Activated CD4-positive, alpha-beta T cell treated with anti-CD3 and anti-CD28 coated beads, Interleukin-2, amount 10 ng/mL, durations not matched to agents 24 days and 14 days (primary cell): ENCODE data around the gene FTO. TPM values are rescaled to one million over a fixed set of nuclear protein-coding genes. Genes with fewer than 3 reads are reported as not detected.

Experiments
- DNase-seq: peaks from one replicate; pipeline ENCODE4 v3.0.0; 2022
- H3K27ac Mint-ChIP-seq: one replicate; pipeline ENCODE4 v1.8.0; 2022; ENCODE audit warnings: mild to moderate bottlenecking, mixed read lengths
- H3K27me3 Mint-ChIP-seq: one replicate; pipeline ENCODE4 v1.8.0; 2022; ENCODE audit warnings: mixed read lengths
- H3K36me3 Mint-ChIP-seq: one replicate; pipeline ENCODE4 v1.8.0; 2022; ENCODE audit warnings: low read depth, mild to moderate bottlenecking, mixed read lengths
- H3K4me1 Mint-ChIP-seq: one replicate; pipeline ENCODE4 v1.8.0; 2021; ENCODE audit warnings: mixed read lengths
- H3K4me3 Mint-ChIP-seq: one replicate; pipeline ENCODE4 v1.8.0; 2022; ENCODE audit warnings: mild to moderate bottlenecking, moderate library complexity, mixed read lengths
- H3K9me3 Mint-ChIP-seq: one replicate; pipeline ENCODE4 v1.8.0; 2021; ENCODE audit warnings: mixed read lengths
- intact Hi-C: fragments of 100-400 bp; cut with micrococcal nuclease; formaldehyde crosslinking; loops from one replicate; pipeline ENCODE4 v1.15.1; 2023
- total RNA-seq: library from RNA; stranded (reverse); gene quantifications from 2 replicates; pipeline ENCODE4 v1.2.3, GENCODE V29; 2022

FTO gene
- total RNA-seq, 1 donor from 2014 or later = 60.8 TPM

DNA sequence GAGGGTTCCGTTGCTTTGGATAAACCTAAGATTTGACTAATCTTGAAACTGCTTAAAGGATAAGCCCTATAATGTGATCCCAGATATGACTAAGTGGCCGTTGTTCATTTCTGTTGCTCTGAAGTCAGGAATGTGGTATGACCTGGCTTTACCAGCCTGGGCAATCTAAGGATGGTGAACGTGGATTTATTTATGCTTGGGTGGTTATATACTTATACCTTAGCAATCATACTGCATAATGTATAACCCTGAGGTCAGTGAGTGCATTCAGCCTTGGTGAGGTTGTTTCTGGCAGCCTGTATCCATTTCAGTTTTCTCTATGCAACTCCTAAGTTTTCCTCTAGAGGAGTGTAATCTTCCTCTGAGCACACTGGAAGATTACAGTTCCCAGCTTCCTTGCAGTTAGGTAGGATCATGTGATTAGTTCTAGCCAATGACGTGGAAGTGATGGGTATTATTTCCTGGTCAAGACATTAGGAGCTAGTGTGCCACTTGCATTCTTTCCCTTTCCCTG is 41.9 kb downstream of the FTO start:
- Mint-ChIP-seq H3K9me3 (peaks cover 4% of the 10 kb centered on the region), H3K4me1 (peaks cover 26% of the 10 kb centered on the region), H3K27ac (no peak overlapping the region), H3K4me3 (no peak overlapping the region), H3K27me3 (no peaks in the 10 kb centered on the region), H3K36me3 (no peaks in the 10 kb centered on the region)
- no peak for DNase-seq
- intact Hi-C loops = no loop called here

GRCh38 chr16:53752560-53752959 is 48.6 kb downstream of the FTO start:
- Mint-ChIP-seq H3K9me3 (peaks cover 2% of the 10 kb centered on the region), H3K4me3 (no peak overlapping the region)

GRCh38 chr16:53753431-53753830 is 49.5 kb downstream of the FTO start:
- Mint-ChIP-seq H3K27me3 (no peaks in the 10 kb centered on the region), H3K36me3 (no peaks in the 10 kb centered on the region), H3K4me1 (no peaks in the 10 kb centered on the region), H3K9me3 (no peaks in the 10 kb centered on the region), H3K27ac (no peak overlapping the region), H3K4me3 (no peak overlapping the region)
- no peak for DNase-seq
- intact Hi-C loops = no loop called here

More at GRCh38 chr16:53752560-53752959, 48.6 kb downstream of the FTO start:
- Mint-ChIP-seq H3K27ac (no peak overlapping the region), H3K36me3 (no peaks in the 10 kb centered on the region), H3K4me1 (no peaks in the 10 kb centered on the region), H3K27me3 (no peaks in the 10 kb centered on the region)
- intact Hi-C loops = no loop called here
- no peak for DNase-seq

DNA sequence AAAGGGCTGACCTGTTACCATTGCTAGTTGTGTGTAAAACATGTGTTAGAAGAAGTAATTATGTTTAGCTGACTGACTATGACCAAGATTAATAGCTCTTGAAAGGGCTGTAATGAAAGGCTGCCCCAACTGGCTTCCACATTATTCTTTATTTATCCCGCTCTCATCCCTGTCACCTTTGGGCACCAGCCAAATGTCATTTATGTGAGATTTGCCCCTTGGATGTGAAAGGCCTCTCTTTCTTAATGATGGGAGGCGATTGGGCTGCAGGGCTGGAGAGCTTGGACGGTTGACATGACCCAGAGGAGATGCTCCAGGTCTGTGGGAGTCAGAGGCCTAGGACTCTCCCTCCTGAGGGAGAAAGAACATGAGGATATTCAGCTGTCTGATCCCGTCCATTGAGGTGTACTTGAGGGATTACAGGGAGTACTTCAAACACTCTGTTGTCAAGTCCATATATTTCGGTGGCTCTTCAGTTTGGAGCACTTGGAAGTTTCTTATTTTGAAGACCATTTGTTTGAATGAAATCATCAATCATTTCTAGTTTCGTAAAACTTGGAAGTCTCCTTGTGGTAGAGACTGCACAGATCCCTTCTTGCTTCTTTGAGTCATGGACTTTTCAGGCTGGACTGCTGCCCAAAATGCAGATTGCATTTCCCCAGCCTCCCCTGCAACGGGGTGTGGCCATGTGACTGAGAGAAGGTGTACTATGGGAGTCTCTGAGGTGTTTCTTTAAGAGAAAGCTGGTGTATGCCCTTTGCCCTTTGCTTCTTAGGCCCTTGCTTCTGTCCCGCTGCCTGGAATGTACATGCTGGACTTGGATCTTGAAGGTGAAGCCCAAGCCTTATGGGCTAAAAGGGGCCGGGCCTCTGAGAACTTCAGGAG is 51.3 kb downstream of the FTO start:
- Mint-ChIP-seq H3K9me3 (no peaks in the 10 kb centered on the region), H3K27me3 (no peaks in the 10 kb centered on the region), H3K36me3 (no peaks in the 10 kb centered on the region), H3K4me1 (no peaks in the 10 kb centered on the region), H3K27ac (no peak overlapping the region), H3K4me3 (no peak overlapping the region)
- intact Hi-C loops = no loop called here
- DNase-seq = no peak

DNA sequence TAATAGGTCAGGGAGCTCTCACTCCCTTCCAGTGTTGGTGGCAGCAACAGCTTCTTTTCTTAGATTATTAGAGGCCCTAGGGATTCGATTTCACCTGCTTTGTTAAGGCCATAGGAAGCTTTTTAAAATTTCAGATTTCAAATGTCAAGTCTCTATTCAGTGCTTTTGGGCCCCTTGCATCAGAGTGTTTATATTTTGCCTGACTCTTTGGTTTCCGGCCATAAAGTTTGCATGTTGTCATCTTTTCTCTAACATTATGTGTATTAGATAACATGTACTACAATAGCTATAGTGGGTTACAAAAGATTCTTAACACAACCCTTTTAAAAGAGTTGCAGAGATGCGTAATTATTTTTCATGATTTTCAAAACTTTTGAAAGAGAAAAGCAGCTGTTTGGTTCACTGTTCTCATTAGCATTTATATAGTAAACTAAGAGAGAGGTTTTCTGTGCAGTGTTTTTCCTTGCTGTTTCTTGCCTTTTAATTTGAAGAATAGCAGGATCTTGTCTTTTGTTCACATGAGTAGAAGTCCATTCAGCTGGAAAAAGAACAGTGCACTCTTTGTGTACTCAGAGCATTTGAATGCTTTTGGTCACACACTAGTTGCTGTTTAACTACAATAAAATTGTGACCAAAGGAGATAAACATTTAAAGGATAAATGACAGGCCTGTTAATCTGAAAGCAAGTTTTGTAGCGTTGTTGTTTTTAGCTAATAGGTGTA is 52.5 kb downstream of the FTO start:
- intact Hi-C loops = no loop called here
- no peak overlapping the region for H3K27ac Mint-ChIP-seq
- no peak for DNase-seq
- no peaks in the 10 kb centered on the region for H3K9me3 Mint-ChIP-seq
- H3K4me3 Mint-ChIP-seq = no peak overlapping the region
- peaks cover 2% of the 10 kb centered on the region for H3K4me1 Mint-ChIP-seq
- H3K27me3 Mint-ChIP-seq = no peaks in the 10 kb centered on the region
- H3K36me3 Mint-ChIP-seq = peaks cover 2% of the 10 kb centered on the region

DNA sequence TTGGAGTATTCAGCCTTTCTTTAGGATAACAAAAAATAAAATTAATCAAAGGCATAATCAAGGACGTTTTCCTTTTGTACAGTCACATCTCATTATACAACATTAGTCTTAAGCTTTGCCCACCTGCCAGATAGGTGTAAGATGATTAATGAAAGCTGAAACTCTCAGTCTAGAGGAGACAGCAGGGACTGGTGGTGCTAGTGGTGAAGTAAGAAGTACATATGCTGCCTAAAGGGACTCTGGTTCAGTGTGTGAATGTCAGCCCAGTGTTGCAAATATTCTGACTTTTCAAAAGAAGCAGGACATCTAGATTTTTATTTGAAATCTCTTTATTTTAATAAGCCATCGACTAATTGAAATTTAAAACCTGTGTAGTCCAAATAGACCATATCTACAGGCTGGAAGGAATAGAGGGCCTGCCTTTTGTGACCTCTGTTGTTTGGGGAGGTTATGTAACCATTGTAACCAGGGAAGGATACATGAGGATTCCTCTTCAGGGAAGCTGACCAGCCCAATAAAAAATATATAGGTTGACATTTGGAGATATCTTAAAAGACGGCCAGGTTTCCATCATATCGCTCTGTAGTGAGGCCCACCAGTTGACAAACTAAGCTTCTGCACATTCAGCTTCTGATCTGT is 54.1 kb downstream of the FTO start:
- Mint-ChIP-seq H3K27me3 (no peaks in the 10 kb centered on the region), H3K27ac (no peak overlapping the region), H3K4me3 (no peak overlapping the region), H3K36me3 (peaks cover 2% of the 10 kb centered on the region), H3K9me3 (no peaks in the 10 kb centered on the region), H3K4me1 (peaks cover 2% of the 10 kb centered on the region)
- no peak for DNase-seq
- intact Hi-C loops = no loop called here

DNA sequence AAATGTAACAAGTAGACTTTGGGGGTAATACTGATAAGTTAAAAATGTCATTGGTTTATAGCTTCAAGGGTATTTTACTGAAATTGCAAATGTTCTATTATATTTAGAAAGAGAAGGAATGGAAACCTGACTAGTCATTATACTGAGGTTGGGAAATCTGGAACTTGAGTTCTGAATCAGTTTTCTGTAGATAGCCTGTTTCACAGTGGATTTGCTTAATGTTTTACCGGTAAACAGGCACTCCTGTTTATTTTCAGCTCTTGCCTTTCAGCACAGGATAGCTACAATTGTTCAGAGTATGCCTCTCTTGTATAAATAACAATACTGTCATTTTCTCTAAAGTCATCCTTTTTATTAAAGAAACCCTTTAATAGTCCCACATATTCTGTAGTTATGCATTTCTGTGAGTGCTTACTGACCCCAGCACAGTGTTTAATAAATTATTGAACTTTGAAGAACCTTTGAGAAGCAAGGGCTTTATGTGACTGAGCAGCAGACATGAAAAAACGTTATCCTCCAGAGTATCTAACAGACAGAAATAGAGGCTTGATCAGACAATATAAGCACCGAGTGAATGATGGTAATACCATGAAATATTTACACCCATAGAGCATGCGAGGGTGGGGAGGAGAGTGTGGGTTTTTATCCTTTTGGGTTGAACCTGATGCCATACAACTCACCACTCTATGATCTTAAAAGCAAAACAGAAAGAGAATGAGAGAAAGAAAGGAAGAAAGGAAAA is 58.2 kb downstream of the FTO start:
- H3K9me3 Mint-ChIP-seq = no peaks in the 10 kb centered on the region

DNA sequence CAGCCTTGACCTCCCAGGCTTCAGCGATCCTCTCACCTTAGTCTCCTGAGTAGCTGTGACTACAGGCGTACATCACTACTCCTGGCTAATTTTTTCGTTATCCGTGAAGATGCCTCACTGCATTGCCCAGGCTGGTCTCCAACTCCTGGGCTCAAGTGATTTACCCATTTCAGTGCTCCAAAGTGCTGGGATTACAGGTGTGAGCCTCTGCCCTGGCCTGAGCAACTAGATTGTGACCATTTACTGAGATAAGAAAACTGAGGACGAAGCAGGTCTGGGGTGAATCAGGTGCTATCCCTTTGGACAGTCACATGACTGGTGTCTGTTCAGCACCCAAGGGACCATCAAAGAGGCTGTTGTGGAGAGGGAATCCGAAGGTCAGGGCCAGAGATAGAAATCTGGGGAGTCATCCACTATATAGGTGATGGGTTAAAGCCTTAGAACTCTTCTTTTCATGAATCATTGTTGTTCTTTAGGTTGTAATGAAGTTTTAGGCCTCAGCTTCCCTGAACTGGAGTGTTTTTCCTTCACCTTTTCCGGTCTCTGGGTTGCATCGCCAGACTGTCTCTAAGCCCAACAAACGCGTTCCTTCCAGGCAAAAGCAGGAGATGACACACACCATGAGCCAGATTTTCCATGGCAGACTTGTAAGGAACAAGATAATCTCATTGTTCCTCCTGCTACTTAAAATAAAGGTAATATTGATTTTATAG is 62.5 kb downstream of the FTO start:
- Mint-ChIP-seq H3K4me1 (peaks cover 17% of the 10 kb centered on the region), H3K36me3 (peaks cover 1% of the 10 kb centered on the region), H3K27me3 (no peaks in the 10 kb centered on the region), H3K4me3 (no peak overlapping the region), H3K27ac (no peak overlapping the region), H3K9me3 (no peaks in the 10 kb centered on the region)
- no peak for DNase-seq
- intact Hi-C loops = no loop called here

More for the DNA sequence above, 58.2 kb downstream of the FTO start:
- Mint-ChIP-seq H3K4me3 (no peak overlapping the region), H3K27me3 (no peaks in the 10 kb centered on the region), H3K36me3 (peaks cover 3% of the 10 kb centered on the region), H3K27ac (no peak overlapping the region), H3K4me1 (peaks cover 4% of the 10 kb centered on the region)
- DNase-seq = no peak
- intact Hi-C loops = no loop called here

GRCh38 chr16:53768167-53768566 is 64.2 kb downstream of the FTO start:
- Mint-ChIP-seq H3K36me3 (peaks cover 1% of the 10 kb centered on the region), H3K9me3 (no peaks in the 10 kb centered on the region), H3K27ac (no peak overlapping the region), H3K4me1 (peaks cover 17% of the 10 kb centered on the region), H3K4me3 (no peak overlapping the region), H3K27me3 (no peaks in the 10 kb centered on the region)
- intact Hi-C loops = no loop called here
- DNase-seq = no peak

- Mint-ChIP-seq H3K9me3 (no peaks in the 10 kb centered on the region), H3K27me3 (no peaks in the 10 kb centered on the region), H3K27ac (no peak overlapping the region), H3K4me3 (no peak overlapping the region), H3K4me1 (peaks cover 17% of the 10 kb centered on the region), H3K36me3 (peaks cover 1% of the 10 kb centered on the region)
- intact Hi-C loops = no loop called here
- no peak for DNase-seq
These were observed 64.6 kb downstream of the FTO start for GRCh38 chr16:53768593-53768992.

DNA sequence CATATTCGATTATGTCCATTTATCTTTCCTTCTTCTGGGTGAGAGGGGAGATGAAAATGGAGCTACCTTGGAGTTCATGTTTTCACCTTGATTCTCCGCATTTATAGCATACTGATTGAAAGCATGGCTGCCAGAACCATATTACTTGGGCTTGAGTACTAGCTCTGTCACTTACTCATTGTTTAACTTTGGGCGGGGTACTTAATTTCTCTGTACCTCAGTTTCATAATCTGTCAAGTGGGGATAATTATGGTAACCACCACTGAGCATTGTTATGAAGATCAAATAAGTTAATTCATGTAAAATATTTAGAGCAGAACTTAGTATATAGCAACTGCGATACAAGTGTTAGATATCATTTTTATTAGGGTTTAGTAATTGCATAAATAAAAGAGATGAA is 65.2 kb downstream of the FTO start:
- DNase-seq = no peak
- H3K36me3 Mint-ChIP-seq = no peaks in the 10 kb centered on the region
- no peaks in the 10 kb centered on the region for H3K27me3 Mint-ChIP-seq
- no peaks in the 10 kb centered on the region for H3K9me3 Mint-ChIP-seq
- H3K27ac Mint-ChIP-seq = no peak overlapping the region
- peaks cover 16% of the 10 kb centered on the region for H3K4me1 Mint-ChIP-seq
- intact Hi-C loops = no loop called here
- H3K4me3 Mint-ChIP-seq = no peak overlapping the region

DNA sequence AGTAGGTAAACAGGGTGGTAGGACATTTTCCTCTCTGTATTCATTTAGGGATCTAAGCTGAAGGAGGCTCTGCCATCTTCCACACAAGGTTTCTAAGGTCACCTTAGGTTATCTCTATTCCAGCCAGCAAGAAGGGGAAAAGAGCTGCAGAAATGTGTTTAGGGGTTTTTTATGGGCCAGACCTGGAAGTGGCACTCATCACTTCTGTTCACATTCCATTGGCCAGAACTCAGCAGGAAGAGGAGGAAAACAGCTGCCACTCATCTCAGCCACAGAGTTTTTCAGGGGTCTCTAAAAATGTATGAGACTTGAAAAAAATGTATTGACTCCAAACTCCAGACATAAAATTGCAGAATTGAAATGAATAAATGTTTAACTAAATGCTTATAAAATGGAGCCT is 65.8 kb downstream of the FTO start:
- Mint-ChIP-seq H3K9me3 (no peaks in the 10 kb centered on the region), H3K27ac (no peak overlapping the region), H3K27me3 (no peaks in the 10 kb centered on the region), H3K4me1 (peaks cover 19% of the 10 kb centered on the region), H3K4me3 (no peak overlapping the region), H3K36me3 (no peaks in the 10 kb centered on the region)
- DNase-seq = no peak
- intact Hi-C loops = loop anchor here (5.0 to 10.0 kb wide), 2 partner anchors 95 to 518 kb away; partner anchors contain the start of gene IRX3

GRCh38 chr16:53770641-53771040 is 66.7 kb downstream of the FTO start:
- Mint-ChIP-seq H3K27ac (no peak overlapping the region), H3K9me3 (no peaks in the 10 kb centered on the region)
- intact Hi-C loops = loop anchor here (5.0 to 10.0 kb wide), 2 partner anchors 94 to 517 kb away; partner anchors contain the start of gene IRX3

More at GRCh38 chr16:53770641-53771040, 66.7 kb downstream of the FTO start:
- Mint-ChIP-seq H3K36me3 (no peaks in the 10 kb centered on the region), H3K4me3 (no peak overlapping the region), H3K27me3 (no peaks in the 10 kb centered on the region), H3K4me1 (peaks cover 19% of the 10 kb centered on the region)
- DNase-seq = no peak
